SU-DHL-6 (cell line): ENCODE data around the gene GPX3.

ENCODE experiments used
- H2AFZ ChIP-seq: fragments of 200-600 bp; sonication (generic); 2 replicates; pipeline ENCODE4 v1.6.1; 2014; ENCODE audit warnings: low read depth, mild to moderate bottlenecking, moderate library complexity, mixed read lengths, antibody characterized with exemption, low read length; ENCODE audit not compliant: severe bottlenecking
- H3F3A ChIP-seq: fragments of 200-600 bp; shearing (Covaris generic); 2 replicates; pipeline ENCODE4 v1.6.0; 2016; ENCODE audit warnings: antibody characterized with exemption, mild to moderate bottlenecking; ENCODE audit not compliant: insufficient read depth
- H3K27ac ChIP-seq: fragments of 200-600 bp; sonication (generic); 2 replicates; pipeline ENCODE4 v1.5.1; 2016; ENCODE audit warnings: low read depth, mild to moderate bottlenecking, low read length, moderate library complexity, mixed read lengths
- H3K27me3 ChIP-seq: fragments of 200-600 bp; sonication (generic), shearing (Covaris generic); 2 replicates; pipeline ENCODE4 v1.6.0; 2014; ENCODE audit warnings: mild to moderate bottlenecking, low read length
- H3K36me3 ChIP-seq: fragments of 200-600 bp; sonication (generic); 2 replicates; pipeline ENCODE4 v1.6.1; 2014; ENCODE audit warnings: mild to moderate bottlenecking, low read length, mixed read lengths
- H3K4me2 ChIP-seq: fragments of 300-600, 200-600 bp; shearing (Covaris generic), sonication (generic); 2 replicates; pipeline ENCODE4 v1.6.0; 2014; ENCODE audit warnings: low read length, low read depth, mild to moderate bottlenecking; ENCODE audit not compliant: poor library complexity, severe bottlenecking
- H3K4me3 ChIP-seq: fragments of 200-600 bp; sonication (generic); 2 replicates; pipeline ENCODE4 v1.5.1; 2014; ENCODE audit warnings: antibody characterized with exemption, low read length, mild to moderate bottlenecking, mixed read lengths; ENCODE audit not compliant: insufficient read depth, poor library complexity, severe bottlenecking
- H3K79me2 ChIP-seq: fragments of 200-600 bp; sonication (generic); 2 replicates; pipeline ENCODE4 v1.6.1; 2014; ENCODE audit warnings: mild to moderate bottlenecking, low read length, moderate library complexity; ENCODE audit not compliant: insufficient read depth
- H3K9ac ChIP-seq: fragments of 200-600 bp; sonication (generic); 2 replicates; pipeline ENCODE4 v1.7.0; 2014; ENCODE audit warnings: mild to moderate bottlenecking, low read length
- H3K9me2 ChIP-seq: fragments of 200-600 bp; sonication (generic); replicated peaks from 2 replicates; pipeline ENCODE4 v1.6.1; 2014; ENCODE audit warnings: low read length; ENCODE audit not compliant: insufficient read depth
- H3K9me3 ChIP-seq: fragments of 200-600 bp; sonication (generic); 2 replicates; pipeline ENCODE4 v1.6.1; 2014; ENCODE audit warnings: low read length, mixed read lengths; ENCODE audit not compliant: insufficient read depth
- H4K20me1 ChIP-seq: fragments of 200-600 bp; sonication (generic); 2 replicates; pipeline ENCODE4 v1.6.1; 2014; ENCODE audit warnings: low read depth, mild to moderate bottlenecking, antibody characterized with exemption, low read length, moderate library complexity, mixed read lengths
- EZH2phosphoT487 ChIP-seq: fragments of 200-600 bp; sonication (generic), shearing (Covaris generic); conservative IDR thresholded peaks from 2 replicates; pipeline ENCODE4 v1.6.1; 2018; ENCODE audit warnings: mild to moderate bottlenecking, antibody characterized with exemption, low read length, moderate library complexity, mixed read lengths
- TF ChIP-seq, protein P1 (sequence below): fragments of 200-600 bp; sonication (generic); IDR thresholded peaks from one replicate; pipeline ENCODE4 v1.5.1; 2017; ENCODE audit warnings: antibody characterized with exemption, mild to moderate bottlenecking, low read length, moderate library complexity; ENCODE audit not compliant: insufficient read depth, poor library complexity, severe bottlenecking

Gene GPX3

DNA sequence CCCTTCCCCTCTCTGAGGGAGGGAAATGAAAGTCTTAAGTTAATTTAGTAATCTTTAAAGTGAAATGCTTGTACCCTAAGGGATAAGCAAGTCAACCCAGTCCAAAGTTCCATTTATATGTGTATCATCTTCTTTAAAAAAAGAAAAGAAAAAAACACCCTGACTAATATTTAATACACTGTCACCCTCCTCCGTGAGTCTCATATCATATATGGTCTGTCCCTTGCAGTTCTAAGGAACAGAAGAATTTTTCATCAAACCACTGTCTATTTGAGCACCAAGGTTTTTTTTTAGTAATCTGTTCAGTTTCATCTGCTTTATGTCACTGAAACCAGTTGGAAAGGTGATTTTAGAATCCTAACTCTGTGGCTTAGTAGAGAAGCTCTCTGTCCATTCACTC lies 45.2 kb downstream of the GPX3 start:
- no peaks in the 10 kb centered on the region for H4K20me1 ChIP-seq
- no peaks in the 10 kb centered on the region for H3K9me3 ChIP-seq
- H3K9me2 ChIP-seq, result no peaks in the 10 kb centered on the region
- no peak overlapping the region for H3K9ac ChIP-seq
- no peaks in the 10 kb centered on the region for H3K27me3 ChIP-seq
- TF ChIP-seq, protein P1, sequence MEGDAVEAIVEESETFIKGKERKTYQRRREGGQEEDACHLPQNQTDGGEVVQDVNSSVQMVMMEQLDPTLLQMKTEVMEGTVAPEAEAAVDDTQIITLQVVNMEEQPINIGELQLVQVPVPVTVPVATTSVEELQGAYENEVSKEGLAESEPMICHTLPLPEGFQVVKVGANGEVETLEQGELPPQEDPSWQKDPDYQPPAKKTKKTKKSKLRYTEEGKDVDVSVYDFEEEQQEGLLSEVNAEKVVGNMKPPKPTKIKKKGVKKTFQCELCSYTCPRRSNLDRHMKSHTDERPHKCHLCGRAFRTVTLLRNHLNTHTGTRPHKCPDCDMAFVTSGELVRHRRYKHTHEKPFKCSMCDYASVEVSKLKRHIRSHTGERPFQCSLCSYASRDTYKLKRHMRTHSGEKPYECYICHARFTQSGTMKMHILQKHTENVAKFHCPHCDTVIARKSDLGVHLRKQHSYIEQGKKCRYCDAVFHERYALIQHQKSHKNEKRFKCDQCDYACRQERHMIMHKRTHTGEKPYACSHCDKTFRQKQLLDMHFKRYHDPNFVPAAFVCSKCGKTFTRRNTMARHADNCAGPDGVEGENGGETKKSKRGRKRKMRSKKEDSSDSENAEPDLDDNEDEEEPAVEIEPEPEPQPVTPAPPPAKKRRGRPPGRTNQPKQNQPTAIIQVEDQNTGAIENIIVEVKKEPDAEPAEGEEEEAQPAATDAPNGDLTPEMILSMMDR, result no peak
- TF ChIP-seq EZH2phosphoT487, result no peak
- H3K4me3 ChIP-seq, result no peak overlapping the region
- H3K36me3 ChIP-seq, result no peaks in the 10 kb centered on the region
- no peak overlapping the region for H2AFZ ChIP-seq
- H3F3A ChIP-seq, result peaks cover 8% of the 10 kb centered on the region; the same call in 1 of the 2 replicates
- no peak overlapping the region for H3K27ac ChIP-seq
- H3K79me2 ChIP-seq, result peaks cover 60% of the 10 kb centered on the region
- H3K4me2 ChIP-seq, result no peak overlapping the region

DNA sequence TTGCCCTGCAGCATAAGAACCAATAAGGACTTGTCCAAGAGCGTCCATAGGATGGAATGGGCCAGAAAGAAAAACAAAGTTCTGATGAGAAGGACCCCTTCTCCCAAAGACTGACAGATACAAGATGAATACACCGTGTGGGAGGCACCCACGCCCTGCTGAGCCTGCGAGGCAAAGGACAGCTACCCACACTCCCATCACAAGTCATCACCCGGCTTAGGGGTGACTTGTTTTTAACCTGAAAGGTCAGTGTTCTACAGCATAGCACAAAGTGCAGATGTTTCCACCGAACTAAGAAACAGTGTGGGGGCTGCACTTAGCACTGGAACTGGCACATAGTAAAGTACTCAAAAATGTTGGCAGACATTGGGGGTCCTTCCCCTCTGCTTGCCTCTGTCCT lies 46.5 kb downstream of the GPX3 start:
- H4K20me1 ChIP-seq, result no peaks in the 10 kb centered on the region
- no peak overlapping the region for H3K4me2 ChIP-seq

DNA sequence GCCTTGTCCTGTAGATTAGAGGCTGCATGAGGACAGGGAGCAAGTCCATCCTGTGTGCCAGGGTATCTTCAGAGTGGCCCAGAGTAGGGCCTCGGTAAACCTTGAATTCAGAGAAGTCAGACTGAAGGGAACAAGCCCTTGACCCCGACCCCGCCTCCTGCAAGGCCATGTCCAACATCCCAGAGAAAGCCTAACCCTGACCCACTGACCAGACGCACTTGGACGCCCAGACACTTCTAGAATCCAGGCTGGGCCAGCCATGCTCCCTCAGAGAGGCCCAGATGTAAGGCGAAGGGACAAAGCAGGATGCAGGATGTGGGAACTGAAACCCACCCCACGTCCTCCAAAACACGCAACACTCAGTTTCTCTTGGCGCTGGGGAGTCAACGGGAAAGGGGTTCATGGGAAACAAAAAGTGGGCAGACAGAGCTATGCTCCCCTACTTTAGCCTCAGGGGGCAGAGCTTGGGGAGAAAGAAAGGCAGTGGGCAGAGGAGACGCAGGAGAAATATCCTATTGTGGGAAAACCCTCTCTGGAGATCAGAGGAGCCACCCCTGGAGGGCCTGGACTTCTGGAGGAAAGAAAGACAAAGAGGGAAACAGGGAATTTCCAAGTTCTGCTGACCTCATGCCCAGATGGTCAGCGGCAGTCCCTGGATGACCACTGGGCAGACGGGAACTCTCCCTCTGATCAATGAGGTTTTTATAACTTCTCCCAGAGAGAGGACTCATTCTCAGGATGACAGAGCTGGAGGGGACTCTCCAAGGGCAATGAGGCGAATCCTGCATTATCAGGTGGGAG lies 47.4 kb downstream of the GPX3 start:
- Histone ChIP-seq H3F3A (peaks cover 10% of the 10 kb centered on the region; the same call in 1 of the 2 replicates), H3K79me2 (peaks cover 82% of the 10 kb centered on the region), H3K36me3 (no peaks in the 10 kb centered on the region), H3K4me2 (no peak overlapping the region), H3K4me3 (no peak overlapping the region), H3K27ac (peak overlapping the region; percentile 77), H2AFZ (no peak overlapping the region), H3K9me3 (no peaks in the 10 kb centered on the region), H3K9ac (peak overlapping the region; percentile 37; the same call in 1 of the 2 replicates), H3K9me2 (no peaks in the 10 kb centered on the region), H3K27me3 (no peaks in the 10 kb centered on the region), H4K20me1 (no peaks in the 10 kb centered on the region)
- TF ChIP-seq EZH2phosphoT487, result no peak
- TF ChIP-seq, protein P1, result no peak

More for the DNA sequence above, 46.5 kb downstream of the GPX3 start:
- Histone ChIP-seq H3K79me2 (peaks cover 73% of the 10 kb centered on the region), H3K27me3 (no peaks in the 10 kb centered on the region), H3K36me3 (no peaks in the 10 kb centered on the region), H3K9me2 (no peaks in the 10 kb centered on the region), H3K4me3 (no peak overlapping the region), H3K9me3 (no peaks in the 10 kb centered on the region), H3K27ac (no peak overlapping the region; the same call in 1 of the 2 replicates), H2AFZ (no peak overlapping the region), H3F3A (peaks cover 10% of the 10 kb centered on the region; the same call in 1 of the 2 replicates), H3K9ac (no peak overlapping the region)
- TF ChIP-seq EZH2phosphoT487, result no peak
- TF ChIP-seq, protein P1, result no peak
